ENCODE results near the gene CCDC148.

The CCDC148 gene

GRCh38 chr2:158129037-158129436 is 327.5 kb downstream of the CCDC148 start:
- TF ChIP-seq RAD21 (IDR thresholded peaks at IDR 0.05; ENCODE audit: low read depth), result no peak
- TF ChIP-seq NFIC (IDR thresholded peaks at IDR 0.05), result no peak
- TF ChIP-seq MAX (IDR thresholded peaks at IDR 0.05), result no peak
- no peak for TF ChIP-seq FOXM1 (IDR thresholded peaks at IDR 0.05; ENCODE audit: borderline replicate concordance, low read depth)
- no peak for TF ChIP-seq EP300 (IDR thresholded peaks at IDR 0.05; ENCODE audit: borderline replicate concordance)
- TF ChIP-seq ZBTB7A (IDR thresholded peaks at IDR 0.05; ENCODE audit: low read depth), result no peak
- no peak for TF ChIP-seq CEBPB (IDR thresholded peaks at IDR 0.05)
- TF ChIP-seq REST (IDR thresholded peaks at IDR 0.05; ENCODE audit: low read depth), result no peak
- no peak for TF ChIP-seq TAF1 (IDR thresholded peaks at IDR 0.05; ENCODE audit: low read depth)
- no peak for TF ChIP-seq YY1 (IDR thresholded peaks at IDR 0.05; ENCODE audit: low read depth)
- no peak for TF ChIP-seq CREB1 (IDR thresholded peaks at IDR 0.05; ENCODE audit: low read depth)
- TF ChIP-seq EGR1 (IDR thresholded peaks at IDR 0.05), result no peak
- TF ChIP-seq TEAD4 (IDR thresholded peaks at IDR 0.05), result no peak
- TF ChIP-seq TCF12 (IDR thresholded peaks at IDR 0.05; ENCODE audit: low read depth), result no peak
- no peak for TF ChIP-seq USF1 (IDR thresholded peaks at IDR 0.05)

- TF ChIP-seq YY1 (IDR thresholded peaks at IDR 0.05; ENCODE audit: low read depth), result no peak
- TF ChIP-seq EP300 (IDR thresholded peaks at IDR 0.05; ENCODE audit: borderline replicate concordance), result no peak
- no peak for TF ChIP-seq TEAD4 (IDR thresholded peaks at IDR 0.05)
- TF ChIP-seq ZBTB7A (IDR thresholded peaks at IDR 0.05; ENCODE audit: low read depth), result no peak
- TF ChIP-seq NFIC (IDR thresholded peaks at IDR 0.05), result no peak
Measured at GRCh38 chr2:158128168-158128973, 328.2 kb downstream of the CCDC148 start.

GRCh38 chr2:158127380-158127804 is 329.2 kb downstream of the CCDC148 start:
- TF ChIP-seq CEBPB (IDR thresholded peaks at IDR 0.05) (no peak), FOXM1 (IDR thresholded peaks at IDR 0.05; ENCODE audit: borderline replicate concordance, low read depth) (no peak), USF1 (IDR thresholded peaks at IDR 0.05) (no peak), NFIC (IDR thresholded peaks at IDR 0.05) (no peak), ZBTB7A (IDR thresholded peaks at IDR 0.05; ENCODE audit: low read depth) (no peak), EP300 (IDR thresholded peaks at IDR 0.05; ENCODE audit: borderline replicate concordance) (no peak)

- no peak for TF ChIP-seq CEBPB (IDR thresholded peaks at IDR 0.05)
- TF ChIP-seq EP300 (IDR thresholded peaks at IDR 0.05; ENCODE audit: borderline replicate concordance), result no peak
- no peak for TF ChIP-seq USF1 (IDR thresholded peaks at IDR 0.05)
- TF ChIP-seq RAD21 (IDR thresholded peaks at IDR 0.05; ENCODE audit: low read depth), result no peak
- TF ChIP-seq CREB1 (IDR thresholded peaks at IDR 0.05; ENCODE audit: low read depth), result no peak
- no peak for TF ChIP-seq EGR1 (IDR thresholded peaks at IDR 0.05)
- TF ChIP-seq NFIC (IDR thresholded peaks at IDR 0.05), result no peak
- no peak for TF ChIP-seq REST (IDR thresholded peaks at IDR 0.05; ENCODE audit: low read depth)
- TF ChIP-seq TCF12 (IDR thresholded peaks at IDR 0.05; ENCODE audit: low read depth), result no peak
- no peak for TF ChIP-seq MAX (IDR thresholded peaks at IDR 0.05)
- TF ChIP-seq FOXM1 (IDR thresholded peaks at IDR 0.05; ENCODE audit: borderline replicate concordance, low read depth), result no peak
- no peak for TF ChIP-seq ZBTB7A (IDR thresholded peaks at IDR 0.05; ENCODE audit: low read depth)
- TF ChIP-seq YY1 (IDR thresholded peaks at IDR 0.05; ENCODE audit: low read depth), result no peak
- no peak for TF ChIP-seq TEAD4 (IDR thresholded peaks at IDR 0.05)
- no peak for TF ChIP-seq TAF1 (IDR thresholded peaks at IDR 0.05; ENCODE audit: low read depth)
Measured at GRCh38 chr2:158125756-158126498, 330.6 kb downstream of the CCDC148 start.

- TF ChIP-seq FOXM1 (IDR thresholded peaks at IDR 0.05; ENCODE audit: borderline replicate concordance, low read depth) (no peak), USF1 (IDR thresholded peaks at IDR 0.05) (no peak), REST (IDR thresholded peaks at IDR 0.05; ENCODE audit: low read depth) (no peak), TAF1 (IDR thresholded peaks at IDR 0.05; ENCODE audit: low read depth) (no peak), CREB1 (IDR thresholded peaks at IDR 0.05; ENCODE audit: low read depth) (no peak), ZBTB7A (IDR thresholded peaks at IDR 0.05; ENCODE audit: low read depth) (no peak), YY1 (IDR thresholded peaks at IDR 0.05; ENCODE audit: low read depth) (no peak), CEBPB (IDR thresholded peaks at IDR 0.05) (no peak), EGR1 (IDR thresholded peaks at IDR 0.05) (no peak), RAD21 (IDR thresholded peaks at IDR 0.05; ENCODE audit: low read depth) (no peak), MAX (IDR thresholded peaks at IDR 0.05) (no peak), EP300 (IDR thresholded peaks at IDR 0.05; ENCODE audit: borderline replicate concordance) (no peak), NFIC (IDR thresholded peaks at IDR 0.05) (no peak), TCF12 (IDR thresholded peaks at IDR 0.05; ENCODE audit: low read depth) (no peak)
Measured at GRCh38 chr2:158124896-158125295, 331.7 kb downstream of the CCDC148 start.

All from Ishikawa (cell line).